DND-41 (cell line): ENCODE data around the gene SCOC.

Source experiments
- EZH2 ChIP-seq: IDR thresholded peaks from 3 replicates; pipeline ENCODE4 v1.6.1; 2012; ENCODE audit warnings: borderline replicate concordance, low read depth, mild to moderate bottlenecking, moderate library complexity, low read length, inconsistent platforms; ENCODE audit not compliant: severe bottlenecking
- TF ChIP-seq, protein P1 (sequence below): IDR thresholded peaks from 2 replicates; pipeline ENCODE4 v1.5.1; 2012; ENCODE audit warnings: borderline replicate concordance, low read length, moderate library complexity, mild to moderate bottlenecking; ENCODE audit not compliant: poor library complexity, severe bottlenecking; ENCODE audit errors: extremely low read depth

- TF ChIP-seq, protein P1, sequence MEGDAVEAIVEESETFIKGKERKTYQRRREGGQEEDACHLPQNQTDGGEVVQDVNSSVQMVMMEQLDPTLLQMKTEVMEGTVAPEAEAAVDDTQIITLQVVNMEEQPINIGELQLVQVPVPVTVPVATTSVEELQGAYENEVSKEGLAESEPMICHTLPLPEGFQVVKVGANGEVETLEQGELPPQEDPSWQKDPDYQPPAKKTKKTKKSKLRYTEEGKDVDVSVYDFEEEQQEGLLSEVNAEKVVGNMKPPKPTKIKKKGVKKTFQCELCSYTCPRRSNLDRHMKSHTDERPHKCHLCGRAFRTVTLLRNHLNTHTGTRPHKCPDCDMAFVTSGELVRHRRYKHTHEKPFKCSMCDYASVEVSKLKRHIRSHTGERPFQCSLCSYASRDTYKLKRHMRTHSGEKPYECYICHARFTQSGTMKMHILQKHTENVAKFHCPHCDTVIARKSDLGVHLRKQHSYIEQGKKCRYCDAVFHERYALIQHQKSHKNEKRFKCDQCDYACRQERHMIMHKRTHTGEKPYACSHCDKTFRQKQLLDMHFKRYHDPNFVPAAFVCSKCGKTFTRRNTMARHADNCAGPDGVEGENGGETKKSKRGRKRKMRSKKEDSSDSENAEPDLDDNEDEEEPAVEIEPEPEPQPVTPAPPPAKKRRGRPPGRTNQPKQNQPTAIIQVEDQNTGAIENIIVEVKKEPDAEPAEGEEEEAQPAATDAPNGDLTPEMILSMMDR: no peak
- no peak for TF ChIP-seq EZH2
Observed at GRCh38 chr4:140331876-140332275, 41.6 kb upstream of the SCOC start.
